HepG2 (cell line): Measurements from ENCODE around the gene ELAVL3. TPM values are rescaled to one million over a fixed set of nuclear protein-coding genes. Genes with fewer than 3 reads are reported as not detected.

ENCODE experiments used
- ATAC-seq: fragments of 200-7000 bp; cut with Tn5 transposase; 3 replicates; pipeline ENCODE4 v1.9.1; 2020; ENCODE audit warnings: mild to moderate bottlenecking, moderate library complexity
- BruUV-seq: library from RNA; stranded (reverse); fragments of 400-500 nt; replicated peaks from 2 replicates; lab custom pipeline; 2021; lab: Mats Ljungman, UMichigan
- CTCF ChIA-PET: fragments of 300-600 bp; formaldehyde crosslinking; extraction: SDS; loops from one replicate; lab custom pipeline; 2021; ENCODE audit warnings: low total read pairs, inconsistent platforms, low intra/inter-chr PET ratio; lab: Yijun Ruan, JAX
- POLR2A ChIA-PET: fragments of 350-600 bp; sonication (Branson Sonifier 250); formaldehyde crosslinking; loops from one replicate; lab custom pipeline; 2020; ENCODE audit warnings: antibody characterized with exemption, inconsistent platforms; lab: Yijun Ruan, JAX
- DNase-seq: peaks from one replicate; pipeline ENCODE4 v3.0.0-alpha.2; 2015; ENCODE audit warnings: low spot score
- FAIRE-seq: peaks from 3 replicates; lab custom pipeline; 2011; peaks lifted over from hg19 to GRCh38; lab: Jason Lieb, UNC
- H2AFZ ChIP-seq: one replicate; pipeline ENCODE4 v1.6.1; 2011; ENCODE audit warnings: low read length, inconsistent platforms
- H3K27ac ChIP-seq: fragments of 300-600 bp; 3 replicates; pipeline ENCODE4 v1.8.0; 2011; ENCODE audit warnings: mixed run types, mild to moderate bottlenecking, mixed read lengths, low read length, inconsistent platforms; ENCODE audit not compliant: insufficient read depth; ENCODE audit errors: extremely low read length
- H3K27me3 ChIP-seq, 2 experiments: fragments of 200-600 bp in 1 of 2; 2 replicates in 1 of 2; 3 replicates in 1 of 2; pipeline versions ENCODE4 v1.6.0 to v1.8.0; 2011; ENCODE audit warnings: low read length in 2 of 2, mild to moderate bottlenecking in 2 of 2, moderate library complexity in 2 of 2, inconsistent platforms in 1 of 2; ENCODE audit not compliant: insufficient read depth in 2 of 2, control insufficient read depth in 1 of 2
- H3K36me3 ChIP-seq, 2 experiments: fragments of 200-600 bp in 1 of 2; replicated peaks in 1 of 2; 2 replicates in 1 of 2; 3 replicates in 1 of 2; pipeline versions ENCODE4 v1.5.1 to v1.8.0; 2011; ENCODE audit warnings: low read length in 2 of 2, inconsistent platforms in 1 of 2; ENCODE audit not compliant: insufficient read depth in 2 of 2, control insufficient read depth in 1 of 2
- H3K4me1 ChIP-seq: 2 replicates; pipeline ENCODE4 v1.5.1; 2012; ENCODE audit warnings: low read length, inconsistent platforms; ENCODE audit not compliant: insufficient read depth
- H3K4me2 ChIP-seq: 2 replicates; pipeline ENCODE4 v1.6.0; 2011; ENCODE audit warnings: low read depth, low read length, inconsistent platforms
- H3K4me3 ChIP-seq, 3 experiments: fragments of 200-600 bp in 1 of 3; sonication (generic), shearing (Covaris generic) in 1 of 3; replicated peaks in 1 of 3; 2 replicates each; pipeline ENCODE4 v1.5.1; 2011 to 2016; ENCODE audit warnings: low read length in 3 of 3, inconsistent platforms in 2 of 3, low read depth in 2 of 3, mild to moderate bottlenecking in 2 of 3, control low read depth in 1 of 3, mixed read lengths in 1 of 3; ENCODE audit not compliant: insufficient read depth in 1 of 3
- H3K79me2 ChIP-seq: one replicate; pipeline ENCODE4 v1.6.1; 2011; ENCODE audit warnings: low read length, inconsistent platforms; ENCODE audit not compliant: insufficient read depth
- H3K9ac ChIP-seq: 2 replicates; pipeline ENCODE4 v1.6.0; 2011; ENCODE audit warnings: mild to moderate bottlenecking, low read depth, low read length, inconsistent platforms; ENCODE audit not compliant: insufficient read depth
- H3K9me3 ChIP-seq: 2 replicates; pipeline ENCODE4 v1.5.1; 2012; ENCODE audit warnings: mild to moderate bottlenecking, low read length
- H4K20me1 ChIP-seq: 2 replicates; pipeline ENCODE4 v1.6.0; 2011; ENCODE audit warnings: inconsistent platforms, mild to moderate bottlenecking, low read length, moderate library complexity; ENCODE audit not compliant: insufficient read depth
- AGO2 ChIP-seq: fragments of 200-400 bp; formaldehyde crosslinking; optimal IDR thresholded peaks from 2 replicates; pipeline ENCODE3; 2017; ENCODE audit warnings: mild to moderate bottlenecking, low read depth, low read length, moderate library complexity
- SRF ChIP-seq: IDR thresholded peaks from 2 replicates; pipeline ENCODE4 v1.6.1; 2011; ENCODE audit warnings: mild to moderate bottlenecking, low read depth, low read length, moderate library complexity
- ZNF12 ChIP-seq: sonication (generic); formaldehyde crosslinking; IDR thresholded peaks from 2 replicates; pipeline ENCODE4 v1.5.0; 2020; ENCODE audit warnings: missing genetic modification reagents
- ZNF576 ChIP-seq: sonication (generic); formaldehyde crosslinking; IDR thresholded peaks from 2 replicates; pipeline ENCODE4 v1.4.0; 2020; ENCODE audit warnings: mild to moderate bottlenecking, missing genetic modification reagents
- ZNF879 ChIP-seq: sonication (generic); formaldehyde crosslinking; IDR thresholded peaks from 2 replicates; pipeline ENCODE4 v1.8.1; 2023; ENCODE audit warnings: missing genetic modification reagents
- WGBS: methylation state at CpG from one replicate; pipeline ENCODE4 v1.1.6; 2017; ENCODE audit warnings: low lambda C conversion rate; 5-methylcytosine and 5-hydroxymethylcytosine counted together
- in situ Hi-C: cut with HindIII; loops from 2 replicates; pipeline ENCODE4 v1.10.0; 2017; ENCODE audit warnings: low pct_unique_long_range_greater_than_20kb; ENCODE audit not compliant: extremely low pct_ligation_motif_present
- intact Hi-C: fragments of 100-400 bp; cut with micrococcal nuclease; formaldehyde crosslinking; loops from one replicate; pipeline ENCODE4 v1.10.0; 2022; ENCODE audit not compliant: unreplicated experiment
- polyA plus RNA-seq, 8 experiments: library from polyadenylated mRNA; depleted of rRNA in 3 of 8; stranded (reverse) in 7 of 8; unstranded in 1 of 8; fragments of >200 nt; fragmentation: Illumina TruSeq in 4 of 8; extraction: Trizol in 4 of 8; gene quantifications; 2 replicates each; pipeline versions ENCODE4 v1.2.1 to v1.2.3, GENCODE V29; 2011 to 2016; ENCODE audit warnings: low read depth in 4 of 8, missing spikeins in 1 of 8, mixed read lengths in 1 of 8; ENCODE audit not compliant: insufficient read depth in 1 of 8
- total RNA-seq, 5 experiments: library from RNA; depleted of rRNA; stranded (reverse); fragments of >200 nt; fragmentation: Illumina TruSeq; extraction: Trizol; gene quantifications; 2 replicates each; pipeline ENCODE4 v1.2.3, GENCODE V29; 2016; ENCODE audit warnings: low read depth in 1 of 5

Gene ELAVL3
- total and polyA plus RNA-seq, 2 of the 13 experiments (the other 11 are each of a cell fraction or from before 2014, with no cell fraction given): 0.03 TPM; not detected in 1

DNA sequence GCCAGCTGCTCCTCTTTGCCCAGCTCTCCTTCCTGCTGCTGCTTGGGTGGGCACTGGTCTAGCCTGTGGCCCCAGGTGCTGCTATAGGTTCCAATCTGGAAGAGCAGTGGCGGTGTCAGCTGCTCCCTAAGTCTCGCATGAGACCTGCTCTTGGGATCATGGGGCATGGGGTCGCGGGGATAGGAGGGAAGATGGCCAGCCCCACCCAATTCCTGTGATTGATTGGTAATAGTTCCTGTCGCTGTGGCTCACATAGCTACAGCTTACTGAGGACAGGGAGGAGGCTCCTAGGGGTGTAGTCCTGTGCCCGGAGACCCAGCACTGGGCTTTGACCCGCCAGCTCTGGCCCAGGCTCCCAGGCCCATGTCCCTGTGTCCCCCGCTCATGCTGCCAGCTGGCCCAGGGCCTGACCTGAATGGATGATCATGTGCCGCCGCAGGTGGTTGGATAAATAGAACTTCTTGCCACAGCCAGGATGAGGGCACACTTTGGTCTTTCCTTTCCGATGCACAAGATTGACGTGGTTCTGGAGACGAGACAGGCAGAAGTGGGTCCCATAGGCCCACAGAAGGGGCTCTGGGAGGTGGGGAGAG, 4.5 kb upstream of the ELAVL3 start:
- no peak for FAIRE-seq

GRCh38 chr19:11483366-11484111, 2.7 kb upstream of the ELAVL3 start:
- in situ Hi-C loops: loop anchor here (5.0 kb wide), 1 partner anchor 101 kb away; the partner anchor contains the start of gene EPOR

More for the DNA sequence above, 4.5 kb upstream of the ELAVL3 start:
- no peak overlapping the region for H3K9ac ChIP-seq
- no peak for TF ChIP-seq ZNF576 (CRISPR knock-in tag)
- TF ChIP-seq, all 625 proteins: peak for 0
- intact Hi-C loops (no loop called here), in situ Hi-C loops (no loop called here)
- H4K20me1 ChIP-seq: peaks cover 7% of the 10 kb centered on the region; the same call in 1 of the 2 replicates
- ATAC-seq (no peak), DNase-seq (no peak)
- POLR2A ChIA-PET: no interaction called here
- H3K27me3 ChIP-seq: peaks cover 3 to 11% of the 10 kb centered on the region in 2 experiments; a peak in 4 of 5 replicates
- no peak overlapping the region for H3K27ac ChIP-seq
- H2AFZ ChIP-seq: no peak overlapping the region
- no peaks in the 10 kb centered on the region for H3K36me3 ChIP-seq
- WGBS: 95% methylated on average over 10 of the region's 13 CpGs
- H3K4me1 ChIP-seq: peaks cover 25% of the 10 kb centered on the region
- no peak overlapping the region for H3K4me3 ChIP-seq
- no TSS peak for BruUV-seq
- no peaks in the 10 kb centered on the region for H3K79me2 ChIP-seq
- no peaks in the 10 kb centered on the region for H3K9me3 ChIP-seq
- CTCF ChIA-PET: no interaction called here
- H3K4me2 ChIP-seq: no peak overlapping the region

More at GRCh38 chr19:11483366-11484111, 2.7 kb upstream of the ELAVL3 start:
- Histone ChIP-seq H3K4me2 (no peak overlapping the region), H2AFZ (no peak overlapping the region), H3K27me3 (peaks cover 5 to 22% of the 10 kb centered on the region in 2 experiments; a peak in 4 of 5 replicates), H3K9me3 (no peaks in the 10 kb centered on the region), H3K79me2 (no peaks in the 10 kb centered on the region), H3K9ac (no peak overlapping the region), H4K20me1 (peaks cover 10% of the 10 kb centered on the region; the same call in 1 of the 2 replicates), H3K4me1 (peaks cover 17% of the 10 kb centered on the region), H3K4me3 (no peak overlapping the region), H3K36me3 (no peaks in the 10 kb centered on the region), H3K27ac (no peak overlapping the region)
- ATAC-seq (no peak), DNase-seq (no peak), FAIRE-seq (no peak)
- CTCF ChIA-PET: interaction anchor here (1.4 to 1.6 kb wide), 3 partner anchors 30 to 190 kb away, joined by 4 to 10 read pairs (median 8); no protein-coding TSS in a partner anchor
- POLR2A ChIA-PET: interaction anchor here (1.6 kb wide), 1 partner anchor 109 kb away, joined by 6 read pairs; the partner anchor contains the start of gene SWSAP1
- TF ChIP-seq ZNF12 (CRISPR knock-in tag) (no peak), SRF (no peak), AGO2 (peak; percentile 34), ZNF879 (CRISPR knock-in tag) (no peak)
- intact Hi-C loops: no loop called here
- no TSS peak for BruUV-seq
- 99% methylated on average over 42 of the region's 57 CpGs for WGBS
